Measurements from ENCODE around the gene CLK4. TPM values are rescaled to one million over a fixed set of nuclear protein-coding genes. Genes with fewer than 3 reads are reported as not detected.

CLK4 gene
- total RNA-seq, 1 donor from 2014 or later = 13.5 TPM

DNA sequence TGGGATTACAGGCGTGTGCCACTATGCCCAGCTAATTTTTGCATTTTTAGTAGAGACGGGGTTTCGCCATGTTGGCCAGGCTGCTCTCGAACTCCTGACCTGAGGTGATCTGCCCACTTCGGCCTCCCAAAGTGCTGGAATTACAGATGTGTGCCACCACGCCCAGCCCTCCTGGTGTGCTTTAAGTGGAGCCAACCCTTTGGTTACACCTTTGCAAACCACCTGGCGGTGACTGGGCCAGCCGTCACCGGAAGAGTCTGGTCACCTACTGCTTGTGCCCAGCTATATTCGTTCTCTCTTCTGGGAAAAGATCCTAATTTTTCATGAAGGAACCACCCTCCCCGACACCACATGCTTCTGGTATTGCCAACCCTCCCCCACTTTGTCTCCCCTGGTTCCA lies 72.5 kb downstream of the CLK4 start:
- DNase-seq (ENCODE audit: low read depth in 2 of 2) = no peak

GRCh38 chr5:178553517-178553916 lies 73.3 kb downstream of the CLK4 start:
- DNase-seq (ENCODE audit: low read depth in 2 of 2) = no peak

Other genes starting within 250 kb of the CLK4 start
- gene COL23A1, start 36.7 kb downstream of the CLK4 start, total RNA-seq = 0.13 TPM in 2 replicates
- 5.9 and 6.4 TPM in 2 replicates for gene ZNF354A, start 103.6 kb upstream of the CLK4 start, total RNA-seq
- gene ZNF354B, start 232.9 kb upstream of the CLK4 start, total RNA-seq = 3.2 and 6.1 TPM in 2 replicates